Measurements from ENCODE around the gene PXDN.
"Not testable (repeated sequence)": the region's sequence is repeated elsewhere in the genome, so short reads cannot be mapped to it uniquely, and the experiment has no call there.

PXDN gene

DNA sequence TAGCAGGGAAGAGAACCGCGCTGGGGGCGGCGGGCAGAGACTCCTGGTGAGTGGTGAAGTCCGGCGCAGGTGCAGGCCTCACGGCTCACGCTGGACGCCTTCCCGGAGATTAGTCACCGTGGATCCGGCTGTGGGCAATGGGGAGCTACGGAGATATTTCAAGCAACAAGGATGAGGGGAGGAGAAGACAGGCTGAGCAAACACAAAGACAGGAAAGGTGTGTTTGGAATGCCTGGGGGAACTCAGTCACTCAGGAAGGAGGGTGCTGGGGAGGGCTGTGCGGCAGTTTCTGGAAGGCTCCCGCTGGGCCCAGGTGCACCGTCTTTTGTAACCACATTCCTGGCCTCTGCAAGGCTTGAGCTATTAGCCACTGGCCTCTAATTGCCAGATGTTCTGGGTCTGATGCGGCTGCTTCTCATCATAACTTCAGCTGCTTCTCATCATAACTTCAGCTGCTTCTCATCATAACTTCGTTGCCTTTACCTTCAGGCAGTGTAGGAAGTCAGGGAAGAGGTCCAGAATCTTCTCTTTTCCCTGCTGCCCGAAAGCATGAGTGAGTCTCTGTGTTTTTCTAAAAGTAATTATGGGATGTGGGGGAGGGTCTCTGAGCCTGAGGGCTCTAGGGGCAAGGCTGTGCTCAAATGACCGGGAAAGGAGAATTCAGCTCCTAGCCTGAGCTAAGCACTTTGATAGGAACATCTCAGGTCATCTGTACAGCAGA lies 118.9 kb downstream of the PXDN start:
- no peak for DNase-seq

DNA sequence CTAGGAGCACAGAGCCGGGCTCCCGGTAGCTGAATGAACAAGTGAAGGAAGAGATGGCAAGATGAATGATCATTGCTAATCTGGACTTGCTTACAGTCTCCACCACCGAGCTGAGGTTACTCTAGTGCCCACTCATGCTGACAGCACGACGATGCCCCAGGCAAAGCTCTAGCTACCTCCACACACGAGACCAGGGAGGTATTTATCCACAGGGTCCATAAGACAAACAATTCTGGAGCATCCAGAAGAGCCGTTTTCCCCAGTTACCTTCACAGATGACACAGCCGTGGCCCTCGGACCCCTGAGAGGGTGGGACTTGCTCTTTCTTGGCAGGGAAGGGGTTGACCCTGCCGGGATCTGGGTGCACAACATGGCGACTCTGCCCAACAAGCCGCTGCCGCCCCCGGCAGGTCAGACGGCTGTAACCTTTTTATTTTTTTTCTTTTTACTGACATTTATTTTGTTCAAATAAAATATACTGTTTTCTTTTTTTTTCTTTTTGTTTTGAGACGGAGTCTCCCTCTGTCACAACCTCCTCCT lies 120.3 kb downstream of the PXDN start:
- no peak for DNase-seq

DNA sequence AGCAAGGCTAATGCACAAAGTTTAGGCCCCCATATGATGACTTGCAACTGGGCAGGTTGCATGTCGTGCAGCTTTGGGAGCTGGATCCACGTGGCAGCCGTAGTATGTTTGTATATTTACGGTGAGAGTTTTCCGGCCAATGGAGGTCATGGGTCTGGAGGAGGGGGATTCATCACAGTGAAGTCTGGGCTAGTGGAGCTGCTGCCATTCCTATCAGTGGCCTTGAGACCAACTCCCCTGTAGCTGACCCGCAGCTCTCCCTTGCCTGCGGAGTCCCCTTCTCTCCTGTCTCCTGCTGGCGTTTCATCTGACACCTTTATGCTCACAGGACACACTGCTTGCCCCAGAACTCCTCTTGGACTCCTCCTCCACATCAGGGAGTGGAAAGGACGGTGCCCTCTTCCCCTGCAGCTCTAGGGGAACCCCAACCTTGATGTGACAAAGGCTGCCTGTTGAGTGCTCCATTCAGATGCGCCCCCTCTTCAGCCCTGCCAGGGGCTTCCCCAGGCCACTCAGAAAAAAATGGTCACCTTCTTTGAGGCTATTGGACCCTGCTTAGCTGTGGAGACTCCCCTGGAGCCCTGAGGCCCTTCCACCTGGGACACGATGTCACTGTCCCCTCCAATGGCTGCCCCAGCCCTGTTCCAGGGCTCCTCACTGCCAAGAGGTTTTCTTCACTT lies 121.7 kb downstream of the PXDN start:
- no peak for DNase-seq

DNA sequence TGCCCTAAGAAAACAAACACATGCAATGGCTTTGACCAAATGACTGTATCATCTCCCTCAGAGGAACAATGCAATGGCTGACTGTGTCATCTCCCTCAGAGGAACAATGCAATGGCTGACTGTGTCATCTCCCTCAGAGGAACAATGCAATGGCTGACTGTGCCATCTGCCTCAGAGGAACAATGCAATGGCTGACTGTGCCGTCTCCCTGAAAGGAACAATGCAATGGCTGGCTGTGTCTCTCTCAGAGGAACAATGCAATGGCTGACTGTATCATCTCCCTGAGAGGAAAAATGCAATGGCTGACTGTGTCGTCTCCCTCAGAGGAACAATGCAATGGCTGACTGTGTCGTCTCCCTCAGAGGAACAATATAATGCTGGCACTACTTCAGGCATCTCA lies 122.3 kb downstream of the PXDN start:
- DNase-seq, result not testable (repeated sequence)

DNA sequence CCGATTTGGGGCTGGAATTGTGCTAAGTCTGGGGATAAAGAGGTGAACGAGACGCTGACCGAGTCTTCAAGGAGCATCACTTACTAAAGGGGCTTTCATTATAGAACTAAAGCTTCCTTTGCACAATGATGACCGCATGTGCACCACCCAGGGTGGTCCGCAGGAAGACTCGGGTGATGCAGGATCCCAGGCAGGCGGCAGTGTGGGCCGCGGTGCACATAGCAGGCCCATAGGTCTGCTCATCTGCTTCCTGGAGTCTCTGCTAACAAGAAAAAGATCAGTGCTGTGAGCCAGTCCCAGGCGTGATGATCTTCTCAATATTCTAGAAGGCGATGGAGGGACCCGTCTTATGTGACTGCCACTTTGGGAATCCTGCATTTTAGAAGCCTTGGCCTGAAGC lies 122.8 kb downstream of the PXDN start:
- DNase-seq, result no peak

DNA sequence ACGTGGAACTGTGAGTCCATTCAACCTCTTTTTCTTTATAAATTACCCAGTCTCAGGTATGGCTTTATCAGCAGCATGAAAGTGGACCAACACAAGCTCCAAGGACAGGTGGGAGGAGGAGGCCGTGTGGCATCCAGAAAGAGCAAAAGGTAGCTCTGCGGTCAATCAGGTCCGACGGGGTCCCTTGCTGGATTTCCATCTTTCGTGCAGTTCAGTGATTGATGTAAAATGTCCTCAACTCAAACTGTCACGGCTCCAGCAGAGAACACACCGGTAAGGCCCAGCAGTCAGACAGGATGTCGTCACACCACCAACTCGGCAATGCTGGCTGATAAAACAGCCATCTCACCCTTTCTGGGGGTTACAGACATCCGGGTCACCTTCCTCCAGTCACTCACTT lies 123.3 kb downstream of the PXDN start:
- DNase-seq, result no peak

DNA sequence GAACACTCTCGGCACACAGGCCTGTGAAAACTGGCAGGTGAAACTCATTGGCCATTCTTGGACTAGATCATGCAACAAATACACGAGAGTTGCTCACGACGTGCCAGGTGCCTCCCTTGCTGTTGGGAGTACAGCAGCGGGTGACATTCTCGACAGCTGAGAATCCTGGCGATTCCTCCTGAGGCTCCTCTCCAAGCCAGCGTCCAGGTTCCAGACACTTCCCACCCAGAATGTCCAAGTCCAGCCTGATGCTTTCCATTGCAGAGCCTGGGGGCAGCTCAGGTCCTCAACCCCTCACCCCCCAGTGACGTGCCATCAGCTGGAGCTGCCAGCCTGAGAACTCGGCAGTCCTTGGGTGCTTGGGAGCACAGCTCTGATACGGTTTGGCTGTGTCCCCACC lies 124.2 kb downstream of the PXDN start:
- no peak for DNase-seq

DNA sequence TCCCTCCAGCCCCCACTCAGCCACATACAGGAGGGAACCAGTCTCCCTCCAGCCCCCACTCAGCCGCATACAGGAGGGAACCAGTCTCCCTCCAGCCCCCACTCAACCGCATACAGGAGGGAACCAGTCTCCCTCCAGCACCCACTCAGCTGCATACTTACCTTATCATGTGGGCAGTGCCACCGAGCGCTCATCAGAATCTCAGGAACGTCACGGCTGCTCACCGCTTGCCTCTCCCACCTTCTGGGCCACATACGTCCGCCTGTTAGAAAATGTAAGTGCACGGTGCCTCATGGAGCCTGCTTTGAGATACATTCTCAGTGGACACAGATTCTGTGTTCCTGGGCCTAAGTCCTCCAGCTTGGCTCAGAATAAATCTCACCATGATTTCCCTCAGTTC lies 124.8 kb downstream of the PXDN start:
- no peak for DNase-seq

DNA sequence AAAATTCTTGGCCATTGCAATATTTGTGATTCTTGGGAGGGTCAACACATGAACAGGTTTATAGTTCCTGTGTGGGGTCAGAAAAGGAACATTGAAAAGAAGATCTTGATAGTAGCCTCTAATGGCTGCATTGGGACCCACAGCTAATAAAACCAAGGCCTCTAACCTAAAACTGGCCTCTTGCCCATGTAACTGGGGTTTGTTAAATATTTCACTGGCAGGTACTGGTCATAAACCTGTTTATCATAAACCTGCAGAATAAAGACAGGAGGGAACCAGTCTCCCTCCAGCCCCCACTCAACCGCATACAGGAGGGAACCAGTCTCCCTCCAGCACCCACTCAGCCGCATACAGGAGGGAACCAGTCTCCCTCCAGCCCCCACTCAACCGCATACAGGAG lies 125.3 kb downstream of the PXDN start:
- DNase-seq, result no peak

DNA sequence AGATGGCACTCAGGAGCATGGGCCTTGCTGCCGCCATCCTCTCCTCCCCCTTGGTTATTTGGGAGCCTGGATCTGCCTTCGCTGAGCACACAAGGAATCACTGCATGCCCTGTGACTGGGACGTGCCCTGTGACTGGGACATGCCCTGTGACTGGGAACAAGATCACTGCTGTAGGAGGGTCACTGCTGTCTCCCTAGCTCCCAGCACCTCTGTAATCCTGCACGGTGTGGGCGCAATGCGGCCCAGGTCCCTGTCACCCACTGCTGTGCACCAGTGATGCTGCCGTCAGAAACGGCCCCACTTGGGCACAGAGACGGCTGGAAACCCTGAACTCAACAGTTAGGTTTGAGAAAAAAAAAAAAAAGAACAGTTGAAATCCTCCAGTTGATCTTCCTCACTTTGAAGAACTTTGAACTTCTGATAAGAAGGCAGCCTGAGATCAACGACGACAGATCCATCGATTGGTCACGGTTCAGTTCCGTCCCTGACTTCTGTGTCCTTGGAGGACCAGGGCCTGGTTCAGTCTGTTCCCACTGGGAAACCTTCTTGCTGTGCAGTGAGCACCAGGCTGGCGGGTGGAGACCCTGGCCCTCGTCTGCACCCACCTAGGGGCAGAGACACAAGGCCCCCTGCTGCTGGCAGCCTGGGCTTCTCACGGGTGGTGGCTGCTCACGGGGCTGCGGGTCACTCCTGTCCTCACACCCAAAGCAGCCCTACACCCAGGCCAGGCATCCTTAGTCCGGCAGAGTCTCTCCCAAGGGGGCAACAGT lies 125.9 kb downstream of the PXDN start:
- no peak for DNase-seq

DNA sequence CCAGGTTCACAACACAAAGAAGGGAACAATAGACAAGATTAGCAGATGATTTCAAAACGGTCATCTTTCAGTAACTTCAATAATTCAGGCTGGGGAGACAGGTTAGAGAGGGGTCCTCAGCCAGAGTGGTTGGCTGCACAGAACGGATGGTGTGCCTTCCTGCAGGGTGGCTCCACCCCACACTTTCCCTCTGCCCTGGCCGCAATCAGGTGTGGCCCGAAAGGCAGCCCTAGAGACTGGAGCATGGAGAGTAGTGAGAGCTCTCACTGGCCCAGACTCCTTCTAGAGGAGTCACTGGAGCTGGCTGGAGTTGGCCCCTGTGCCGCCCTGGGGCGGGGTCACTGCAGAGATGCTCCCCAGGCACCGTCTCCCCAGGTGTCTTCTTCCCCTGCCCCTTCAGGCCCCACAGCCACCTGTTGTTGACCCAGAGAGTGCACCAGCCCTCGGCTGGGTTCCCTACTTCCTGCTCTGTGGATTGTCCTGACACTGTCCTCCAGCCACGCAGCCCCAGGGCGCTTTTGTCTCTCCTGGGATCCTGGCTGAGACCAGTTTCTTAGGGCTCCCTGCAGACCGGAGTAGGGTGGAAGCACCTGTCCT lies 126.8 kb downstream of the PXDN start:
- DNase-seq, result no peak

DNA sequence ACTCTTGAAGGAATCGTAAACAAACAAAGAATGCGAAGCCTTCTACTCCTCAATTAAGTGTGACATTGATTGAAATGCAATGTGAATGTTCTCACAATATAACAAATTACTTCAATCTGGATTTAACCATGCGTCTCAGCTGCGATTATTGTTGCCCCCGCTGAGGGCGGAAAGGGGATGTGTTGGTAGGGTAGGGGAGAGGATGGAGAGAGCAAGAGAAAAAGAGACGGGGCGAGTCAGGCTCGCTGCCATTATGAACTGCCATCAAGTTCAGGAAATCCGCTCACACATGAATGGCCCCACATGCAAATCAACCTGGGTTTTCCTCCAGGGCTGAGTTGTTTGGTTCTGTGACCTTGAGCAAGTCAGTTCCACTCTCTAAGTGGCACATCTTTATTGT lies 129.8 kb downstream of the PXDN start:
- no peak for DNase-seq

DNA sequence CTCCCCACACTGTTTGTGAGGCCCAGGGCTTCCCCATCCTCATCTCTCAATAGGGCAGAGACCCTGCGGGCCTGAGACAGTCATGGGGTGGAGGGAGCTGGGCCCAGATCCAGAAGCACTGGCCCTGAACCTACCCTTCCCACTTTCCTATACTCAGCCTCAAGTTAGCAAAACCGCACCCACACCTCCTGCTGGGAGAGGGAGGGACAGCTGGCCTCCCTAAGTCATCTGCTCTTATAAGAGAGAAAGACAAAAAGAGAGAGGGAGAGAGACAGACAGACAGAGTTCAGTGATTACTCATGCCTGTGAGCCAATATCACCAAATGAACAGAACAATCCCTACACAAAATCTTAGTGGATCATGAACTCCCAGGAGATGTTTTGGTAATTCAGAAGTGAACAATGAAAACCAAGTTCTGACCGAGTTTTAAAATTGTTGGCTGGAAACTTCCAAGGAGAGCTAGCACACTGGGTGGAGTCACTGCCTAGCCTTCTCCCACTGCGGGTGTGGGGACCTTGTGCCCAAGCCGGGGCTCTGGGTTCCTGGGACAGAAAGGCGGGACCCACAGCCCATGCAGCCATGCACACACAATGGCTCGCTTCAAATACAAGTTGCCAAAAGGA lies 130.5 kb downstream of the PXDN start:
- no peak for DNase-seq

DNA sequence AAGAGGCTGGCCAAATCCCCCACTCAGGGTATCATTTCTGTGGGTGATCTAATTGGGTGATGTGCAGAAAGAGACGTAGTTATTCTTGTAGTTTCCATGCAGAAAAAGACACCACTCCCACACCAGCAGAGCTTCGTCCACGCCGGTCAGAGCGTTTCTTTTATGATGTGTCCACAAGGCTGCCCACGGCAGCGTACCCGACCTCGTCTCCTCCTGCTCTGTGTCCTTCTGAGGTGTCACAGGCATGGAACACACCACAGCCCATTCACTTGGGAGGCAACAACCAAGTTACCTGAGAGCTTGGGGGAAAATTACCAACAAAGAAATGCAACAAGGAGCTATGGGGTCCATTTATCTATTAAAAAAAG lies 131.3 kb downstream of the PXDN start:
- no peak for DNase-seq

DNA sequence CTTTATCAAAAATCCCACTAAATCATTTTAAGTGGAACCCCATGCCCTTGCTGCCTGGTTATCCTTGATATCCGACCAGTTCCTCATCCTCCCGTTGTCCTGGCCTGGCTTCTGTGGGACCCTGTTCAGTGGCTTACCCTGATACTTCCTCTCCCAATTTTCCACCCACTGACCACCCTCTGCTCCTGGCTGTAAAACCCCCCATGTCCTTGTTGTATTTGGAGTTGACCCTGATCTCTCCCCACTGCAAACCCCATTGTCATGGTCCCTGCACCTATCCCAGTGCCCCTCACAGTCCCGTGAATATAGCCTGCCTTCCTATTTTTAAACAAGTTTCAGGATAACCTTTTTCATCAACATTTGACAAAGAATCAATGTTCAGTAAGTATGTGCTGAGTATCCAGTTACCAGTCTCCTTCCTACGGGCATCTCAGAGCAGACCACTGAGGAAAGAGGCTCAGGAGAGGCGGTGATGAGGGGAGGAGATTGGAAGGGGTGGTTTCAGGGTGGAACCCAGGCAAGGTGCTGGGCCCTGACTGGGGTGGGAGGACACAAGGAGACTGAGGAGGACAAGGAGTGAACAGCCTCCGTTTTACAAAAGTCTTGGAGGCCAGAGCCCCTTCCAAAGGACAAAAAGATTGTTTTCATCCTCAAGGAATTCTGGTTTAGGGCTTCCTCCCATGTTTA lies 131.8 kb downstream of the PXDN start:
- DNase-seq, result no peak

DNA sequence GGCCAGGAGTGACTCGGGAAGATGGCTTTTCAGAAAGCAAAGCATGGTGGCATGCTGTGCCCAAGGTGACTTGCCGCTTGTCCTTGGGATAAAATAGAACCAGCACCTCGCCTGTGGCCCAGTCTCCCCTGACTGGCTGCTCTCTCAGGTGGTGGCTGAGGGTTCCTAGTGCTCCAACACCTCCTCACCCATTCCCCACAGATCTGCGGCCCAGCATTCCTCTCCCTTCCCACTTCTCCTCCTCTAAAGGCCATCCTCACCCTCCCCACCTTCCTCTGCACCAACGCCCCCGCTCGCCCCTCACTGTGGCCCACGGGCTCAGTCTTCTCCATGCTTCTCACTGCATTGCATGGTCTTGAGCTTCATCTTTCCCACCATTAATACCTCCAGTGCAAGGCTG lies 132.4 kb downstream of the PXDN start:
- no peak for DNase-seq

DNA sequence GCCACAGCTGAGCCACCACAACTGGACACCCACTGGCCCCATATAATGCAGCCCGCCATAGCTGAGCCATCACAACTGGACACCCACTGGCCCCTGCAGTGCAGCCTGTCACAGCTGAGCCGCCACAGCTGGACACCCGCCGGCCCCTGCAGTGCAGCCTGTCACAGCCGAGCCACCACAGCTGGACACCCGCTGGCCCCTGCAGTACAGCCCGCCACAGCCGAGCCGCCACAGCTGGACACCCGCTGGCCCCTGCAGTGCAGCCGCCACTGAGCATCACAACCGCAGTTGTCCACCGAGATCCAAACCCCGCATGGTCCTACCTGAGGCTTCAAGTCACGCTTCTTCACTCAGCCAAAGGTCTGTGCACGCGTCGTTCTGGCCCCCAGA lies 134.2 kb downstream of the PXDN start:
- DNase-seq, result no peak

DNA sequence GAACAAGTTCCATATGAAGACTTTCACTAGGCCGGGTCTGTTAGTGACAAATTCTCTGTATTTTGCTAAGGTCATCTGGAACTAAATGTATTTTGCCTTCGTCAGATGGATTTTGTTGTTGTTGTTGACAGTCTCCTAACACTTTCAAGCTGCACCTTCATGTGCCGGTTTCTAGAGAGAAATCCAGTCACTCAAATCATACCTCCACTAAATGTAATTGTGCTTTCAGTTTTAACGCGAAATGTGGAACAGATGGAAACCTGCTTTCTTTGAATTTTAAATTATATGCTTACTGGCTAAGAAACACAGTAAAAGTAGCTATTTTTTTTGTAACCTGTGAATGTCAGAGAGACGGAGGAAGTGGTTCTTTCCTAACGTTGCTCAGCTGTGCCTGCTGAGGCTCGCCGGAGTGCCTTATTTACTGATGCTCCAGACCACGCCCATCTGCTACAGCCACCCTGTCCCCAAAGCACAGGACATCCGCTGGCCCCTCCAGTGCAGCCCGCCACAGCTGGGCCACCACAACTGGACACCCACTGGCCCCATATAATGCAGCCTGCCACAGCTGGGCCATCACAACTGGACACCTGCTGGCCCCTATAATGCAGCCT lies 134.7 kb downstream of the PXDN start:
- DNase-seq, result no peak

DNA sequence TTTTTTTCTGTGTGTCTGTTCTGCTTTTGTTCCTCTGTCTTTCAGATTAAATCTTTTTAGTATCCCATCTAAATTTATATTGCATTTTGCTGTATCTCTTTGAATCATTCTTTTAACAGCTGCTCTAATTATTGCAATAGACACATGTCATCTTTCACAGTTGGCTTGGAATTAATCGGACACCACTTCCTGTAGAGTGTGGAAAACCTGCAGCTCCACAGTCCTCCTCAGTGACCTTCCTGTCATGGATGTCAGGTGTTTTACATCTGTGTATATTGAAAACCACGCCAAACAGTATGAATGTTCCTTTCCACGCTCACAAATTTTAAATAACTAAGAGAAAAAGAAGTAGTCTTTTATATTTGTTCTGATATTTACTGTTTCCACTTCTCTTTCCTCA lies 135.3 kb downstream of the PXDN start:
- no peak for DNase-seq

DNA sequence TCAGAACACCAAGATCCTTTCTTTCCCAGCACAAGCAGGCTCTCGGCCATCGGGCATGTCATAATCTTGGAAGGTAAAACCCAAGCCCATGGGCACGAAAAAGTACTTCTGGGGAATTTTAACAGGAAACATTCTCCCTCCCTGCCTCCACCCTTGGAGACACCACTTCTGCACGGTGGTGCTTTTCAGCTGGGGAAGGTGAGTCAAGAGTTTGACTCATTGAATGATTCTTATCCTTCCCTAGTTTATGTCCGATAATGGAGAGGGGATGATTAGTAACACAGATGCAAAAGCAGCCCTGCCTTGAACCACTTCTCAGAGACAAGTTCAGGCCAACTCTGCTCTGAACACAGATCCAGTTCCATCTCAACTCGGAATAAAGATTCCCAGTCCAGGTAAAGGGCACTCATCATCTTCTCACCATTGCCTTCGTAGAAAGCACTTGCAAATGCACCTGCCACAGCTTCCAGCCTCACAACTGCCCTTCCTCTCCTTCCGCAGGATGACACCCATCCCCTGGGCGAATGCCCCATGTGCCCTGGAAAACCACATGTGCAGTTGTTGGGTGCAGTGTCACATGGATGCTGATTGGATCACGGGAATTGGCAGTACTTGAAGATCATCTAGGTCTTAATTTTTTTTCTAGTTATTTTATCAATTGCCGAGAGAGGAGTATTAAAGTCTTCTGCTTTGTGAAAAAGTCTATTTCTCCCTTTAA lies 136.2 kb downstream of the PXDN start:
- DNase-seq, result no peak

DNA sequence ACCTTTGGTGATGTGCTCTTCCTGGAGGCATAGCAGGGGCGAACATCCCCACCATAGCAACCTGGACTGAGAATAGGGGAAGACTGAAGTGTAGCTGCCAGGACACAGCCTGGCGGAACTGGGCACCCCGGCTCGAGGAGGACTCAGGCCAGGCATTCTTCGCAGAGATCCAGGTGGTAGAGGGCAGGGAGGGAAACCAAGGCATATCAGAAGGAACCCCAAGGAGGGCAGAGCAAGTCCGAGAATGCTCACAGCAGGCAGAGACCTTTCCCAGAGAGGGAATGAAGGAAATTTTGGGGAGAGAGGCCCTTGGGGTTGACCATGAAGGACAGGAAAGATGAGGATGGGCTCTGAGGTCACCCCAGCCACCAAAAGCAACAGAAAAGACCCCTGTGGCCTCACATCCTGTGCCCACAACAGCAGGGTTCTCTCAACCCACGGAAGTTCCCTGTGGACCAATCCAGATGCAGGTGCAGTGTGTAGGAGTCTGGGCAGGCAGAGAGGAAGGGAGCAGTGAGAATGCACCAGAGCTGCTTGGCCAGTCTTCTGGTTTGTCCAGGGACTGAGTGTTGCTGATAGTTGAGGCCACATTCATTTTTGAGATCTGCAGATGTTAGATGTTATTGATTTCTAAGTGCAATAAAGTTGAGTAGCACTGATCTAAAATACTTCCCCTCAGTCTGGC lies 136.9 kb downstream of the PXDN start:
- DNase-seq, result no peak

Data from inflammatory macrophage treated with lipopolysaccharide for 1 hour (primary cell).